SK-N-SH (cell line): ENCODE data around the gene C3orf20.

Source experiments
- CTCF ChIP-seq: fragments of 200-600 bp; sonication (generic); IDR thresholded peaks from 2 replicates; pipeline ENCODE4 v1.6.1; 2017; ENCODE audit warnings: antibody characterized with exemption, mild to moderate bottlenecking, moderate library complexity
- EP300 ChIP-seq, 2 experiments: IDR thresholded peaks; 2 replicates each; pipeline versions ENCODE4 v1.4.0 to v1.6.1; 2012; ENCODE audit warnings: borderline replicate concordance in 1 of 2, low read depth in 1 of 2, low read length in 1 of 2
- GABPA ChIP-seq: IDR thresholded peaks from 2 replicates; pipeline ENCODE4 v1.4.0; 2012; ENCODE audit warnings: low read depth, mild to moderate bottlenecking
- IRF3 ChIP-seq: fragments of 150-350 bp; IDR thresholded peaks from 2 replicates; pipeline ENCODE4 v1.6.1; 2016; ENCODE audit warnings: mild to moderate bottlenecking, low read depth, low read length
- MAX ChIP-seq: IDR thresholded peaks from 2 replicates; pipeline ENCODE4 v1.4.0; 2012; ENCODE audit warnings: low read depth
- NFIC ChIP-seq: IDR thresholded peaks from 2 replicates; pipeline ENCODE4 v1.4.0; 2012; ENCODE audit warnings: borderline replicate concordance
- NRF1 ChIP-seq: IDR thresholded peaks from 2 replicates; pipeline ENCODE4 v1.6.1; 2012; ENCODE audit warnings: low read depth, mild to moderate bottlenecking, low read length
- POLR2AphosphoS5 ChIP-seq: IDR thresholded peaks from 2 replicates; pipeline ENCODE4 v1.6.1; 2012; ENCODE audit warnings: low read depth, low read length
- RAD21 ChIP-seq: IDR thresholded peaks from 2 replicates; pipeline ENCODE4 v1.6.1; 2012; ENCODE audit warnings: mild to moderate bottlenecking, low read length
- REST ChIP-seq: IDR thresholded peaks from 2 replicates; pipeline ENCODE4 v1.6.1; 2012; ENCODE audit warnings: mild to moderate bottlenecking, low read depth, low read length, moderate library complexity
- SMC3 ChIP-seq: IDR thresholded peaks from 2 replicates; pipeline ENCODE4 v1.6.1; 2012; ENCODE audit warnings: low read depth, low read length, improper control_type of control experiment
- TAF1 ChIP-seq: IDR thresholded peaks from 2 replicates; pipeline ENCODE4 v1.6.1; 2012; ENCODE audit warnings: low read depth, mild to moderate bottlenecking, low read length, moderate library complexity, borderline replicate concordance
- USF2 ChIP-seq: fragments of 150-350 bp; IDR thresholded peaks from 2 replicates; pipeline ENCODE4 v1.6.1; 2017; ENCODE audit warnings: antibody characterized with exemption, low read length, low read depth, borderline replicate concordance
- YY1 ChIP-seq: IDR thresholded peaks from 2 replicates; pipeline ENCODE4 v1.4.0; 2012; ENCODE audit warnings: low read depth, mild to moderate bottlenecking

GRCh38 chr3:14740983-14741382 lies 66.0 kb downstream of the C3orf20 start:
- TF ChIP-seq TAF1 (no peak), EP300 (IDR thresholded peaks at IDR 0.05; ENCODE audit: borderline replicate concordance in 1 of 2, low read depth in 1 of 2, low read length in 1 of 2) (no peak), CTCF (no peak), RAD21 (no peak), MAX (no peak), POLR2AphosphoS5 (no peak), REST (no peak), NFIC (no peak), GABPA (no peak), USF2 (no peak), YY1 (no peak), SMC3 (no peak), IRF3 (no peak), NRF1 (no peak)
